ENCODE data around the gene C6orf141.

DNA sequence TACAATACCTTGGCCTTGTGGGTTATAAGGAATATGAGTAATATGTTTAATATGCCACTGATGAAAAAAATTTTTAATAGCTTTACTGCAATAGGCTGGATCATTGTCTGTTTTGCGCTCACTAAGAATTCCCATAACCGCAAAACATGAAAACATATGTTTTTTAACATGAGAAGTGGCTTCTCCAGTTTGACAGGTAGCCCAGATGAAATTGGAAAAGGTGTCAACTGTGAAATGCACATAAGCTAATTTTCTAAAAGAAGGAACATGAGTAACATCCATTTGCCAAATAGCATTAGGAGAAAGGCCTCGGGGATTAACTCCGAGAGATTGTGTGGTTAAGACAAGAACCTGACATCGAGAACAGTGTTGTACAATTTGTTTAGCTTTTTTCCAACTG, 45.8 kb upstream of the C6orf141 start:
- TF ChIP-seq CTCF (conservative IDR thresholded peaks at IDR 0.05; ENCODE audit: low read depth, low read length) (no peak), EZH2 (IDR thresholded peaks at IDR 0.05; ENCODE audit: borderline replicate concordance, low read depth, low read length, poor library complexity, severe bottlenecking) (no peak)

Data from A673 (cell line).